OCI-LY7 (cell line): ENCODE measurements around the gene LRRC7.

Experiments
- CTCF ChIP-seq: fragments of 200-600 bp; sonication (generic); conservative IDR thresholded peaks from 2 replicates; pipeline ENCODE4 v1.5.1; 2014; ENCODE audit warnings: mild to moderate bottlenecking, antibody characterized with exemption, low read length, moderate library complexity, mixed read lengths
- EZH2phosphoT487 ChIP-seq: fragments of 200-600 bp; sonication (generic); IDR thresholded peaks from 2 replicates; pipeline ENCODE4 v1.6.1; 2018; ENCODE audit warnings: low read depth, borderline replicate concordance, mild to moderate bottlenecking, mixed run types, antibody characterized with exemption, low read length, moderate library complexity, mixed read lengths

- TF ChIP-seq CTCF (no peak), EZH2phosphoT487 (no peak)
Observed at GRCh38 chr1:69688193-69688592, 120.5 kb downstream of the LRRC7 start.
